IPS-18c (cell line): ENCODE data around the gene SLC2A6.
"Not testable (repeated sequence)": the region's sequence is repeated elsewhere in the genome, so short reads cannot be mapped to it uniquely, and the experiment has no call there.

Experiments
- H3K4me3 ChIP-seq: 2 replicates; pipeline ENCODE4 v1.7.0; 2013; ENCODE audit warnings: low read depth, mild to moderate bottlenecking, low read length, moderate library complexity; ENCODE audit not compliant: insufficient read depth
- H3K9me3 ChIP-seq: one replicate; pipeline ENCODE4 v1.6.1; 2013; ENCODE audit warnings: mild to moderate bottlenecking, low read length, moderate library complexity; ENCODE audit not compliant: control insufficient read depth, insufficient read depth

SLC2A6 gene

GRCh38 chr9:133458643-133459312 lies 20.1 kb downstream of the SLC2A6 start:
- peak overlapping the region; percentile 44; the same call in 1 of the 2 replicates for H3K4me3 ChIP-seq
- no peaks in the 10 kb centered on the region for H3K9me3 ChIP-seq

GRCh38 chr9:133457748-133458147 lies 21.2 kb downstream of the SLC2A6 start:
- Histone ChIP-seq H3K9me3 (no peaks in the 10 kb centered on the region), H3K4me3 (no peak overlapping the region)

- H3K9me3 ChIP-seq = no peaks in the 10 kb centered on the region
These were observed 21.7 kb downstream of the SLC2A6 start for GRCh38 chr9:133457233-133457632.

GRCh38 chr9:133456409-133456808 lies 22.5 kb downstream of the SLC2A6 start:
- H3K9me3 ChIP-seq = no peaks in the 10 kb centered on the region
- no peak overlapping the region for H3K4me3 ChIP-seq

More at GRCh38 chr9:133457233-133457632, 21.7 kb downstream of the SLC2A6 start:
- H3K4me3 ChIP-seq = no peak overlapping the region

GRCh38 chr9:133455936-133456335 lies 23.0 kb downstream of the SLC2A6 start:
- Histone ChIP-seq H3K4me3 (no peak overlapping the region), H3K9me3 (no peaks in the 10 kb centered on the region)

- Histone ChIP-seq H3K4me3 (no peak overlapping the region), H3K9me3 (no peaks in the 10 kb centered on the region)
These were observed 23.8 kb downstream of the SLC2A6 start for GRCh38 chr9:133454943-133455673.

GRCh38 chr9:133454325-133454724 lies 24.6 kb downstream of the SLC2A6 start:
- H3K4me3 ChIP-seq = no peak overlapping the region
- H3K9me3 ChIP-seq = no peaks in the 10 kb centered on the region

GRCh38 chr9:133453651-133454050 lies 25.2 kb downstream of the SLC2A6 start:
- Histone ChIP-seq H3K4me3 (no peak overlapping the region), H3K9me3 (no peaks in the 10 kb centered on the region)

- Histone ChIP-seq H3K9me3 (no peaks in the 10 kb centered on the region), H3K4me3 (no peak overlapping the region)
These were observed 26.3 kb downstream of the SLC2A6 start for GRCh38 chr9:133452562-133452961.

- not testable (repeated sequence) for H3K4me3 ChIP-seq, H3K9me3 ChIP-seq
These were observed 27.0 kb downstream of the SLC2A6 start for GRCh38 chr9:133451865-133452264.

- no peaks in the 10 kb centered on the region for H3K9me3 ChIP-seq
- H3K4me3 ChIP-seq = no peak overlapping the region
These were observed 29.1 kb downstream of the SLC2A6 start for GRCh38 chr9:133449760-133450159.

- Histone ChIP-seq H3K4me3 (no peak overlapping the region), H3K9me3 (no peaks in the 10 kb centered on the region)
These were observed 30.4 kb downstream of the SLC2A6 start for GRCh38 chr9:133448487-133448972.

- Histone ChIP-seq H3K4me3 (no peak overlapping the region), H3K9me3 (no peaks in the 10 kb centered on the region)
These were observed 33.5 kb downstream of the SLC2A6 start for GRCh38 chr9:133445293-133445969.

- H3K9me3 ChIP-seq = peaks cover 2% of the 10 kb centered on the region
- no peak overlapping the region for H3K4me3 ChIP-seq
These were observed 34.9 kb downstream of the SLC2A6 start for GRCh38 chr9:133443982-133444381.

- Histone ChIP-seq H3K9me3 (peaks cover 2% of the 10 kb centered on the region), H3K4me3 (no peak overlapping the region)
These were observed 35.7 kb downstream of the SLC2A6 start for GRCh38 chr9:133443248-133443647.

- Histone ChIP-seq H3K9me3 (peaks cover 2% of the 10 kb centered on the region), H3K4me3 (no peak overlapping the region)
These were observed 37.3 kb downstream of the SLC2A6 start for GRCh38 chr9:133441571-133441970.

- Histone ChIP-seq H3K9me3 (peaks cover 2% of the 10 kb centered on the region), H3K4me3 (no peak overlapping the region)
These were observed 38.0 kb downstream of the SLC2A6 start for GRCh38 chr9:133440874-133441273.

- peaks cover 2% of the 10 kb centered on the region for H3K9me3 ChIP-seq
These were observed 39.6 kb downstream of the SLC2A6 start for GRCh38 chr9:133439337-133439736.

More at GRCh38 chr9:133439337-133439736, 39.6 kb downstream of the SLC2A6 start:
- H3K4me3 ChIP-seq = no peak overlapping the region
